ENCODE results near the gene HCFC1R1.

HCFC1R1 gene

DNA sequence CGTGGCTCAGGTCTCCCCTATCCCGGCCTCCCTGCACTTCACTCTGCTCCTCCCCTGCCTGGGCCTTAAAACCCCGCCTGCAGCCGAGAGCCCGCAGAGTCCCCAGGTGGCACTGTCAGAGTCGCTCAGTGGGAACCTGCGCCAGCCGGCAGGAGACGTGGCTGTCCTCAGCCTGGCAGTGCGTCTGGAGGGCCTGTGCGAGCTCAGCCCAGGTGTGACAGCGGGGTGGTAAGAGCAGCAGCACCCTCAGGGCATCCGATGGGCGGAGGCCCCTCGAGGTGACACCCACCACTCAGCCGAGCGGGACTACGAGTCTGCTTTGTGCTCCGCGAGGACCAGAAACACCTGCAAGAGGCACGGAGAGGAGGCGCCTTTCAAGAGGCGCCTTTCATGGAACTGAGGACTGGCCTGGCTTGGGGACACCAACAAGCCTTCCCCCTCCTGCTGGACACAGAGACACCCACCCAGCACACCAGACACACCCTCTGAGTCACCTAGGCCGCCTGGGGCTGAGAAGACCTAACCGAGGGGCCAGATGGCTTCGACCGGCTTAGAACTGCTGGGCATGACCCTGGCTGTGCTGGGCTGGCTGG is 10.8 kb downstream of the HCFC1R1 start, which contains the start of gene CLDN9:
TSS of gene CLDN9 (plus strand) at position 96 of the 593 bp plus-strand sequence. CDS start at position 536, 440 bp downstream.
- TF ChIP-seq, protein P1, sequence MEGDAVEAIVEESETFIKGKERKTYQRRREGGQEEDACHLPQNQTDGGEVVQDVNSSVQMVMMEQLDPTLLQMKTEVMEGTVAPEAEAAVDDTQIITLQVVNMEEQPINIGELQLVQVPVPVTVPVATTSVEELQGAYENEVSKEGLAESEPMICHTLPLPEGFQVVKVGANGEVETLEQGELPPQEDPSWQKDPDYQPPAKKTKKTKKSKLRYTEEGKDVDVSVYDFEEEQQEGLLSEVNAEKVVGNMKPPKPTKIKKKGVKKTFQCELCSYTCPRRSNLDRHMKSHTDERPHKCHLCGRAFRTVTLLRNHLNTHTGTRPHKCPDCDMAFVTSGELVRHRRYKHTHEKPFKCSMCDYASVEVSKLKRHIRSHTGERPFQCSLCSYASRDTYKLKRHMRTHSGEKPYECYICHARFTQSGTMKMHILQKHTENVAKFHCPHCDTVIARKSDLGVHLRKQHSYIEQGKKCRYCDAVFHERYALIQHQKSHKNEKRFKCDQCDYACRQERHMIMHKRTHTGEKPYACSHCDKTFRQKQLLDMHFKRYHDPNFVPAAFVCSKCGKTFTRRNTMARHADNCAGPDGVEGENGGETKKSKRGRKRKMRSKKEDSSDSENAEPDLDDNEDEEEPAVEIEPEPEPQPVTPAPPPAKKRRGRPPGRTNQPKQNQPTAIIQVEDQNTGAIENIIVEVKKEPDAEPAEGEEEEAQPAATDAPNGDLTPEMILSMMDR (conservative IDR thresholded peaks at IDR 0.05; ENCODE audit: low read depth, low read length), result no peak
- H4K20me1 ChIP-seq (ENCODE audit: insufficient read depth), result no peaks in the 10 kb centered on the region
- H2AFZ ChIP-seq (ENCODE audit: low read depth), result peak within 1 kb of the TSS; percentile 53; the same call in 1 of the 2 replicates
- no peak within 1 kb of the TSS for H3K4me3 ChIP-seq (IDR thresholded peaks at IDR 0.05; ENCODE audit: insufficient read depth, low read depth, low read length)
- H3K27ac ChIP-seq, result no peak within 1 kb of the TSS
- H3K4me2 ChIP-seq, result peak within 1 kb of the TSS; percentile 62
- no peaks in the 10 kb centered on the region for H3K79me2 ChIP-seq (ENCODE audit: insufficient read depth, low read depth)
- H3K9ac ChIP-seq, result no peak within 1 kb of the TSS
- peaks cover 69% of the 10 kb centered on the region for H3K27me3 ChIP-seq (ENCODE audit: insufficient read depth, low read depth)
- no peaks in the 10 kb centered on the region for H3K36me3 ChIP-seq (ENCODE audit: insufficient read depth)
- H3K4me1 ChIP-seq (ENCODE audit: low read depth, poor library complexity, severe bottlenecking), result peaks cover 24% of the 10 kb centered on the region

DNA sequence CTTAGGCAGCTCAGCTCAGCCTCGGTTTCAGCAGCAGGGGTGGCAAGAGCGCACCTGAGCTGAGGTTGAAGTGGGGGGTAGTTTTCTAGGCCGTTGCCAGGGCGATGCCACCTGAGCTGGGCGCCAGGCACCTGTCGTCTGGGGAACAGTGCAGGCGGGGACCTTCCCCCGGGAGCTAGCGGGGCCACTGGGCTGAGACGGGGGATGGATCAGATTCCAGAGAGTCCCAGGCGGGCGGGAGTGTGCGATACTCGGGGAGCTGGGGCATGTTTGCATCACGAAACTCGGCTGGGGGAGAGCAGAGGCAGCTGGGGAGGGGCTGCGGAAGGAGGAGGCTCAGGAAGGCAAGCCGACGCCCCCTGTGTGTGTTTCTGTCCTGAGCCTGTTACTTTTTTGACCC is 11.5 kb downstream of the HCFC1R1 start:
- no peak overlapping the region for H3K4me3 ChIP-seq (IDR thresholded peaks at IDR 0.05; ENCODE audit: insufficient read depth, low read depth, low read length)
- peaks cover 69% of the 10 kb centered on the region for H3K27me3 ChIP-seq (ENCODE audit: insufficient read depth, low read depth)
- no peak overlapping the region for H3K27ac ChIP-seq
- TF ChIP-seq, protein P1 (conservative IDR thresholded peaks at IDR 0.05; ENCODE audit: low read depth, low read length), result no peak
- peak overlapping the region; percentile 53; the same call in 1 of the 2 replicates for H2AFZ ChIP-seq (ENCODE audit: low read depth)
- no peak overlapping the region for H3K9ac ChIP-seq
- no peaks in the 10 kb centered on the region for H4K20me1 ChIP-seq (ENCODE audit: insufficient read depth)
- peaks cover 31% of the 10 kb centered on the region for H3K4me1 ChIP-seq (ENCODE audit: low read depth, poor library complexity, severe bottlenecking)
- H3K79me2 ChIP-seq (ENCODE audit: insufficient read depth, low read depth), result no peaks in the 10 kb centered on the region
- H3K36me3 ChIP-seq (ENCODE audit: insufficient read depth), result no peaks in the 10 kb centered on the region
- H3K4me2 ChIP-seq, result peak overlapping the region; percentile 62; the same call in 1 of the 2 replicates

DNA sequence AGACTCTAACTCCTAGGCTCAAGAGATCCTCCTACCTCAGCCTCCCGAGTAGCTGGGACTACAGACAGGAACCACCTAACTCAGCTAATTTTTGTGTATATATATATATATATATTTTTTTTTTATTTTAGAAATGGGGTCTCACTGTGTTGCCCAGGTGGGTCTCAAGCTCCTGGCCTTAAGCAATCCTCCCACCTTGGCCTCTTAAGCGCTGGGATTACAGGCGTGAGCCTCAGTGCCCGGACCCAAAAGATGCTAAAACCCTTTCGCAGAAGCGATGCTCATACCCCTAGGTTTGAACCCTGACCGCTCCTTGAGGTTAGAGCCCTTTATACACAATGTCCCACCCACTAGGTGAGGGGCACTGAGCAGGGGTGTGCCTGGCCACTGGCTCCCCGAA is 13.2 kb downstream of the HCFC1R1 start:
- Histone ChIP-seq H3K4me3 (IDR thresholded peaks at IDR 0.05; ENCODE audit: insufficient read depth, low read depth, low read length) (no peak overlapping the region), H2AFZ (ENCODE audit: low read depth) (no peak overlapping the region), H3K27me3 (ENCODE audit: insufficient read depth, low read depth) (peaks cover 69% of the 10 kb centered on the region), H3K4me2 (no peak overlapping the region), H3K79me2 (ENCODE audit: insufficient read depth, low read depth) (no peaks in the 10 kb centered on the region), H3K36me3 (ENCODE audit: insufficient read depth) (no peaks in the 10 kb centered on the region), H4K20me1 (ENCODE audit: insufficient read depth) (no peaks in the 10 kb centered on the region), H3K9ac (no peak overlapping the region), H3K4me1 (ENCODE audit: low read depth, poor library complexity, severe bottlenecking) (peaks cover 47% of the 10 kb centered on the region), H3K27ac (no peak overlapping the region)
- TF ChIP-seq, protein P1 (conservative IDR thresholded peaks at IDR 0.05; ENCODE audit: low read depth, low read length), result no peak

DNA sequence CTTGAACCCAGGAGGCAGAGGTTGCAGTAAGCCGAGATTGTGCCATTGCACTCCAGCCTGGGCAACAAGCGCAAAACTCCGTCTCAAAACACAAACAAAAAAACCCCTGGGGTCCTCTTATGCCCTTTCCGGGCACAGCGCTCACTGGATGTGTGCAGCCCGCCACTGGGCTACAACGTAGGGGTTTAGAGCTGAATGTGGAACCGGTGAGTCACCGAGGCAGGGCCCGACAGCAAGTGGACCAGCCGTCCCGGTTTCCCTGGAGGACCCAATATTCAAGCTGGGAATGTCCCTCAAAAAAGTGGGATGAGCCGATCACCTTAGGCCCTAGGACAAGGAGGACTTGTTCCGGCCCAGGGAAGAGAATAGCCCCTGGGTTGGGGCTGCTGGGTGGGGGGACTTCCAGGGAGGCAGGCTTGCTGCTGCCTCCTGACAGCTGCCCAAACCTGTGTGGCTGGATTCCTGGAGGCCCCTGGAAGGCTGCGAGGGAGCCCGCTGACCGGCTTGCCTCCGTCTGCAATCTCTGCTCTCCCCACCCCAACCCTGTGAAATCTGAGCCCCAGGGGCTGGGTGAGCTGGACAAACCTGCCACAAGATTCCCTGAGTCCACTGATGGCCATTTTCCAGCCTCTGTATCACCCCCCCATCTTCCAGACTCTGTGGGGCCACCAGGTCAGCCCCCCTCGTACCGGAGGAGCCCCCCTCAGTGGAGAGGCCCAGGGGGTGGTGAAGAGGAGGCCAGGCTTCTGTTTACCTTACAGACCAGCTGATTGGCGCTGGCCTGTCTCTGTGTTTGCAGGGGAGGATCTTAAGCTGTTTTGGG is 14.0 kb downstream of the HCFC1R1 start:
- H3K79me2 ChIP-seq (ENCODE audit: insufficient read depth, low read depth), result no peaks in the 10 kb centered on the region
- H3K9ac ChIP-seq, result no peak overlapping the region
- no peak overlapping the region for H3K4me2 ChIP-seq
- no peaks in the 10 kb centered on the region for H4K20me1 ChIP-seq (ENCODE audit: insufficient read depth)
- peaks cover 50% of the 10 kb centered on the region for H3K4me1 ChIP-seq (ENCODE audit: low read depth, poor library complexity, severe bottlenecking)
- H3K27me3 ChIP-seq (ENCODE audit: insufficient read depth, low read depth), result peaks cover 71% of the 10 kb centered on the region
- TF ChIP-seq, protein P1 (conservative IDR thresholded peaks at IDR 0.05; ENCODE audit: low read depth, low read length), result no peak
- H3K27ac ChIP-seq, result no peak overlapping the region
- H3K36me3 ChIP-seq (ENCODE audit: insufficient read depth), result no peaks in the 10 kb centered on the region
- H3K4me3 ChIP-seq (IDR thresholded peaks at IDR 0.05; ENCODE audit: insufficient read depth, low read depth, low read length), result no peak overlapping the region
- no peak overlapping the region for H2AFZ ChIP-seq (ENCODE audit: low read depth)

All from KMS-11 (cell line).